ENCODE measurements around the gene TBX20.
"Not testable (repeated sequence)": the region's sequence is repeated elsewhere in the genome, so short reads cannot be mapped to it uniquely, and the experiment has no call there.

GRCh38 chr7:35161059-35161740 lies 92.7 kb downstream of the TBX20 start:
- TF ChIP-seq CTCF (IDR thresholded peaks at IDR 0.05; ENCODE audit: control extremely low read depth in 1 of 3, insufficient read depth in 1 of 3, low read depth in 1 of 3, low read length in 3 of 3); POLR2AphosphoS5 (IDR thresholded peaks at IDR 0.05; ENCODE audit: low read depth, low read length); HDAC2 (IDR thresholded peaks at IDR 0.05; ENCODE audit: borderline replicate concordance in 1 of 2, low read depth in 2 of 2, low read length in 2 of 2); MAX (IDR thresholded peaks at IDR 0.05); CEBPB (IDR thresholded peaks at IDR 0.05; ENCODE audit: low read depth, low read length); JUND (IDR thresholded peaks at IDR 0.05; ENCODE audit: low read length); GTF2F1 (IDR thresholded peaks at IDR 0.05; ENCODE audit: borderline replicate concordance, low read depth, low read length); KDM5A (IDR thresholded peaks at IDR 0.05; ENCODE audit: low read length); POLR2A (IDR thresholded peaks at IDR 0.05; ENCODE audit: control extremely low read depth in 1 of 2, low read depth in 2 of 2, low read length in 2 of 2); TEAD4 (IDR thresholded peaks at IDR 0.05; ENCODE audit: low read depth, low read length); SIRT6 (IDR thresholded peaks at IDR 0.05; ENCODE audit: low read length); EP300 (IDR thresholded peaks at IDR 0.05; ENCODE audit: borderline replicate concordance in 1 of 2, low read depth in 2 of 2, low read length in 2 of 2): not testable (repeated sequence)

All from H1 (cell line).